GM04504 (cell line): ENCODE data around the gene ANKFN1.

Source experiments
- DNase-seq: peaks from one replicate; pipeline ENCODE4 v3.0.0-alpha.2; 2012; ENCODE audit warnings: low read depth

The ANKFN1 gene

GRCh38 chr17:56142781-56143180 lies 10.5 kb upstream of the ANKFN1 start:
- no peak for DNase-seq

DNA sequence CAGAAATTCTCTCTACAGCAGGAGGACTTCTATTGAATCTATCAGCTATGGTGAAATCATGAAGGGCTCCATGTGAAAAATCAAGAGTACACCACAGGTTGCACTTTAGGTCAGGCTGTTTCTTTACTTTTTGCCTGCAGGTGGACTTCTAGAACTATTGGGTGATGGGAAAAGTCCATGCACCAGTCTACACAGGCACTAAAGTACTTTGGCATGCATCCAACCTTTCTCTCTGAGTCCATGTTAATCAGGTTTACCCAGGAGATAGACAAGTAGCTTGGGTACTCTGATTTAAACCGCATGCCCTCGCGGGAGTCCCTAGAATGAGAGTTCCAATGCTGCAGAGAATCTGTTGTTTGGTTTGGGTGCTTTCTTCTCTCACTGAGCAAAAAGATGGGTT lies 9.1 kb upstream of the ANKFN1 start:
- no peak for DNase-seq

- DNase-seq, result no peak
Measured at GRCh38 chr17:56146534-56146933, 6.7 kb upstream of the ANKFN1 start.

- DNase-seq, result no peak
Measured at GRCh38 chr17:56148333-56148732, 4.9 kb upstream of the ANKFN1 start.

DNA sequence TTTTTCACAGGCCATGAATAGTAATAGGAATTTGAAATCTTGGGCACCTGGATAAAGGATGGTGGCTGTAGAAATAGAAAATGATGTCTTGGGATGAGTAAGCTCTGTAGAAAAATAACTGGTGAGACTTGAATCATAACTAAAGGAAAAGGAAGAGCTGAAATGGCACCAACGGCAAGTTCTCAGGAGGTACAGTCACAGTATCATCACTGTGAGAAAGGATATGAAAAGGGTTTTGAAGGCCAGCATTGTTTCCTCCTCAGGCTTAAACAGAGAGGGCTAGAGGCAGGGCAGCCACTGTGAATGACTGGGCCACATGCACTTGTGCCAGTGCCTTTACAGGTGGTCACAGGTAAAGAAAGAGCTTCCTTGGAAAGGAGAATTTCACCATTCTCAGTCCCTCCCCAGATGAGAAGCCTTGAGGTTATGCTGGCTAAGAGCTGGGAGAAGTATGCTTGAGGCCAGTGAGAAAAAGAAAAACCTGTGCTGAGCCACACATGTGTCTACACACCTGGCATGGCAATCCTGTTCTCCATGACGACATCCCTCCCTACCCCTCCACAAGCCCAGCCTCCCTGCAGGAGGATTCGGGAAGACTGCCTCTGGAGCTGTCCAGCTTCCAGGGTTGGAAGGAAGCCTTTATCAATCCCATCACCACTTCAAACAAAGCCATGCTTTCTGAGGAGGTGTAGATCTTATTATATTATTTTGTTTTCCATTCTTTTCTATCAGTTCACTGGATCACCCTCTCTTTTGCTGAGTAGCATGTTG lies 3.8 kb upstream of the ANKFN1 start:
- DNase-seq, result no peak

- DNase-seq, result no peak
Measured at GRCh38 chr17:56150649-56151048, 2.6 kb upstream of the ANKFN1 start.

- no peak for DNase-seq
Measured at GRCh38 chr17:56157845-56158244, 4.6 kb downstream of the ANKFN1 start.

DNA sequence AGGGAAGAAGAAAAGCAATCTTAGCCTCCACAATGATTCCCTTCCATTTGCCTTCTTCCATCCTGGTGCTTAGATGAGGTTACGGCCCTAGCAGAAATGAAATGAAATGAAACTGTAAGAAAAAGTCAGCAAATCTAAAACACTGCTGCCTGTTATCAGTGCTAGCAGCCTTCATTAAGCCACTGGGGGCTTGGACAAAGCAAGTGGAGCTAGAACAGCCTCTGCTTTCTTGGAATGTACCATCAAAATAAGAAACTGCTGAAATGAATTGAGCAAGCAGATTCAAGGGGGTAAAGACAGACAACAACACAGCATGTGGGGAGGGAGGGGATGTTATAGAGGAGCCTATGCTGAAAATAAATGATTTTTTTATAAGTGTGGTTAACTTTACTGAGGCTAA lies 5.1 kb downstream of the ANKFN1 start:
- DNase-seq, result no peak

- DNase-seq, result no peak
Measured at GRCh38 chr17:56158915-56159825, 5.9 kb downstream of the ANKFN1 start.

DNA sequence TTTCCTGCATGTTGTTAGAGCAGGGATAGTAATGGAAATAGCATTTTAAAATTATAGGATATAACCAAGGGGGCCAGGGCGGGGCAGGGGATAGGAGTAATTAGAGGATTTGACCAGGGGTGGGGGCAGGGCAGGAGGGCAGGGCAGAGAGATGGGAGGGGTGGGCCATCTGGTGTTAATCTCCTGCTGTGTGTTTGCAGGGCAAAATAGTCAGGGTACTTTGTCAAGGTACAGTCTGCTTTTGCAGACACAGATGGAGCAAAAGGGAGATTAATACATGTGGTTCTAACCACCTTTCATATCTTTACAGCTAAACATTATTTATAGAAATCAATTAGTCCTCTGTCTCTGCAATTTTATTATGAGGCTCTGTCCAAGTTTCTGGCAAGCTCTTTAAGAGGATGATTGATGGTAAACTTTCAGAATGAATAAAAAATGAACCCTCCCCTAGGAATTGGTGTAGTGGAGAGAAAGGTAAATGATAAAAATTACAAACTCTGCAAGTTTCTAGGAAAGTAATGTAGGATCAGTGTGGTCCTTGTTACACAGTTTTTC lies 6.6 kb downstream of the ANKFN1 start:
- no peak for DNase-seq

DNA sequence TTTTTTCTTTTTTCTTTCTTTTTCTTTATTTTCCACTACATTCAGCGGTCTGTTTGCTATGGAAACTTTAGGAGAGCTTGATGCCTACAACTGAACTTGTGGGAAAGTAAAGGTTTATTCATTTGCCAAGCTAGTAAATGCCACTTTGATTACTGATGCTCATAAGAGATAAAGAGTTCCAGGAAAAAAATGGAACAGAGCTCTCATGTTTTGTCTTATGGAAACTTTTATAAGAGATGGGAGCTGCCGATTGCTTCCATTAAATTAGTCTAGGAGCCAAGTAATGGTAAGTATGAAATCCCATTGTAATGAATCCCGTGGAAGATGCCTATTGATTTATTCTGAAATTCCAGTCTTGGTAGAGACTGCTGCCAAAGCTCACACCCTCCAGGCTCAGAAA lies 7.1 kb downstream of the ANKFN1 start:
- no peak for DNase-seq

GRCh38 chr17:56165072-56165641 lies 11.9 kb downstream of the ANKFN1 start:
- DNase-seq, result no peak

DNA sequence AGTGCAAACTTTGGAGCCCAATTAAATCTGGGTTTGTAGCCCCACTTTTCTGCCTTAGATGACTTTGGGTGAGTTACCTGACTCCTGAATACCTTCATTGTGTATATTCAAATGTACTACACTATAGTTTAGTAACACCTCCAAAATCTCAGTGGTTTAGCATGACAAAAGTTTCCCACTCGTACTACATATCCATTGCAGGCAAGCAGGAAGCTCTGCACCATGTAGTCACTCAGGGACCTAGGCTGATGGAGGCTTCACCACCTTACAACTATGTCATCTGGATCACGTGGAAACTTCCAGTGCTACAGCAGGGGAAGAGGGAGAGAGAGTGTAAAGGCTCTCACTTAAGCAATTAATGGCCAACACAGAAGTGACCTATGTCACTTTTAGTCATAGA lies 14.2 kb downstream of the ANKFN1 start:
- no peak for DNase-seq

- DNase-seq, result no peak
Measured at GRCh38 chr17:56169621-56170020, 16.3 kb downstream of the ANKFN1 start.

DNA sequence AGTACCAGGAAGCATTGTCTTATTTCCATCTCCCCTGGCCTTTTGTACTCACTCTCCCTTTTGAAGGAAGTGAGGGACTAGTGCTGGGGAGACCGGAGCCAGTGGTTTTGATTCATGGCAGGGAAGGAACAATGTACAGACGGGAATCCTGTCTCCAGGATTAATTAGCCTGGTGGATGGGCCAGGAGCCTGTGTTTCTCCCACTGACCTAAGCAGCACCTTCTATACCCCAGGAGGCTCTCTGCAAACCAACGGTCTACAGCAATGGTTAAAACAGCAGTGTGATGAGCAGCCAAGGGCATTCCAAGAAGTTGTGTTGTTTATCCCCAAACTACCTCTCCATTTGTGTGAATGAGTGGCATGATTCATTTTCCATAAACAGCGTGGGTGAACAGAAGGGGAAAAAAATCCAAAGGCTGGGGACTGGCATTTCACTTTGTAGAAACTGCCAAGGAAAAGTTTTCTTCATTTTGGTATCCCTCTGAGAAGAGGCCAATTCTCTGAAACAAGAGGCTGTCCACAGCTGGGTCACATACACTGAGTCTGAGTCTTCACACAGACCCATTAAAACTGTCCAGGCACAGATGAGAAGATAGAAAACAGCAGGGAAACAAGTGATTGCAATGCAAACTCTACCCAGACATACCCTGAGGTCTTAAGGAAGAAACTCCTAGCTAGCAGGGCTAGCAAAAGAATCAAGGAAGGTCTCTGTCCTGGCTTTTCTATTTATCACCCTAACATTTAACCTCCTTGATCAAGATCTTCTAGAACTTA lies 18.1 kb downstream of the ANKFN1 start:
- no peak for DNase-seq

DNA sequence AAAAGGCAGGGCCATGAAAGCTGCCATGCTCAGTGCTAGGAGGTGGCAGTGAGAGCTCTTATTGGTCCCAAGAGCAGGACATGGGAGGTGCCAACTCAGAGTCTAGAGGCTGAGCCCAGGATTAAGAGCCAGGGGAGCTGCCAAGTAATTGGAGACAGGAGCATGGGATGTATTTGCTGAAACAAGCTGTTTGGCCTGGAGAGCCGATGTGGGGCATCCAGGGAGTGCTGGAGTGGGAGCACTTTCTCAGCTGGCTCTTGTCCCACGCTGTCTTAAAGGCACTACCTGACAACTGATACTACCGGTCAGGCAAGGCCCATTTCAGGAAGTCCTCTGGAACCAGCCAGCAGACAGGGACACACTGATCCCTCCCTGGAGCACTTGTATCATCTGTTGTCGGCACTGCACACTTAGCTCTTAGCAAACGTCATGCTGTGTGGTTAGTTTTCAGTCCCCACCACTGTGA lies 19.3 kb downstream of the ANKFN1 start:
- no peak for DNase-seq

- DNase-seq, result no peak
Measured at GRCh38 chr17:56173026-56173425, 19.8 kb downstream of the ANKFN1 start.

GRCh38 chr17:56173958-56174835 lies 20.9 kb downstream of the ANKFN1 start:
- DNase-seq, result no peak

DNA sequence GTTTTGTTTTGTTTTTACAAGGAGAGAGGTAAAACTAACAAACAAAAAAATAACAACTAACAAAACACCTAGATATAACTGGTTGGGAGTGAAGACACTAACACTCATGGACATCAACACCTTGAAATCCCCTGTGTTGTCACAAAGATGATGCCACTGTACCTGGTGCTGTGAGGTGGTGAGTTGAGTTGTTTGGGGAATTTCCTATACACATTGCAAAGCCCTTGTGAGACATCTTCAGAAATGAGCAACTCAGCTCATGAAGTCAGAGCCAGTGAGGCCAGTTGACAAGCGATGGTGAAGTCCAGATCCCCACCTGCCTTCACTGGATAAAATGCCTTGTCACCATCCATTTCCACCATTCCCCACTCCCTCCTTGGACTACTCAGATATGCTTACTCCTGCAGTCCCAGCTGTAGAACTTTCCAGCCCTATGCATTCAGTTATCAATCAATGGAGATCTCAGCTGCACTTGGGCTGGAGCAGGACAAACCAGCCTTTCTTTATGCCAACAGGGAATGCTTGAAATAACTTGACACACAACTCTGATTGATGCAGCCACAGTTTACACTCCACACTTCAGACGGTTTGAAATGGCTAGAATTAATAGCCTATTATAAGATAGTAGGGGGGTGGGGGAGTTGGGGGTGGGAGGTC lies 22.2 kb downstream of the ANKFN1 start:
- no peak for DNase-seq

DNA sequence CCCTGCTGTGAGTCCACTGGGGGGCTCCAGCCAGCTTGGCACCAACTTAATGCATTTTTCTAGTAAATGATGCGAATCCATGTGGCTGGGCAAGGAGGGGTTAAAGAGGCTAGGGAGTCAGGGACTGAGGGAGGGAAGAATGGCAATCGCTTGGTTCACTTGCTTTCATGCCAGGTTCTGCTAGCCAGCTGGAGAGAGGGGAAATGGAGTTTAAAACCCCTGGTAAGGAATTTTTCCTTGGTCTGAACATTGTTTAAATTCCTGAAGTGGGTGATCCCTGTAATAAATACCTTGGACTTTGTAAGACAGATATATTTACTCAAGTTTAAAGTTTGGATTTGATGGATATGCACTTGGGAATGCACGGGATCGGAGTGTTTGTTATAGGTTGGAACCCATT lies 22.8 kb downstream of the ANKFN1 start:
- DNase-seq, result no peak
